Colonic mucosa (tissue), 4 donors: ENCODE results near the gene NBAS. TPM values are rescaled to one million over a fixed set of nuclear protein-coding genes. Genes with fewer than 3 reads are reported as not detected.

Experiments
- DNase-seq: peaks from one replicate; pipeline ENCODE4 v3.0.0-alpha.2; 2020
- H3K27ac ChIP-seq: fragments of 200-600 bp; one replicate; pipeline ENCODE4 v1.8.0; 2021
- H3K27me3 ChIP-seq: fragments of 200-600 bp; one replicate; pipeline ENCODE4 v1.8.0; 2021
- H3K36me3 ChIP-seq: fragments of 200-600 bp; one replicate; pipeline ENCODE4 v1.8.0; 2021
- H3K4me1 ChIP-seq: fragments of 200-600 bp; one replicate; pipeline ENCODE4 v1.8.0; 2021; ENCODE audit warnings: mild to moderate bottlenecking
- H3K4me3 ChIP-seq: fragments of 200-600 bp; one replicate; pipeline ENCODE4 v1.8.0; 2021
- H3K9ac ChIP-seq, 2 donors: one replicate each; pipeline ENCODE4 v1.7.0; 2013; ENCODE audit warnings: control low read depth in 2 of 2, low read depth in 2 of 2, low read length in 2 of 2
- H3K9me3 ChIP-seq: fragments of 200-600 bp; one replicate; pipeline ENCODE4 v1.8.0; 2021
- CTCF ChIP-seq: fragments of 200-600 bp; IDR thresholded peaks from one replicate; pipeline ENCODE4 v1.8.0; 2022; ENCODE audit warnings: antibody characterized with exemption, mild to moderate bottlenecking
- intact Hi-C: fragments of 100-400 bp; cut with DNase I; formaldehyde crosslinking; loops from one replicate; pipeline ENCODE4 v1.14.1; 2022
- total RNA-seq, 2 donors: library from RNA; stranded (reverse); fragmentation: NEBNext Ultra II Directional in 1 of 2; extraction: Animal tissue kit (Norgen Biotek cat#: 25700) in 1 of 2; gene quantifications; one replicate each; pipeline ENCODE4 v1.2.1, GENCODE V29; 2021
- donor health status: healthy.
- donor health status: DM: no; HTN: no; CAD: no.
- donor health status: DM: no; HTN: no; CAD: no.

NBAS gene
- total RNA-seq, 2 donors from 2014 or later = 34.4 to 38.9 TPM

- Histone ChIP-seq H3K27ac (no peak overlapping the region), H3K9ac (no peak overlapping the region), H3K27me3 (no peaks in the 10 kb centered on the region), H3K4me1 (no peaks in the 10 kb centered on the region), H3K36me3 (no peaks in the 10 kb centered on the region), H3K4me3 (no peak overlapping the region), H3K9me3 (no peaks in the 10 kb centered on the region)
- TF ChIP-seq CTCF = no peak
- DNase-seq = no peak
- intact Hi-C loops = no loop called here
Observed at GRCh38 chr2:15170070-15170775, 390.9 kb downstream of the NBAS start.

- H3K9me3 ChIP-seq = no peaks in the 10 kb centered on the region
- H3K27ac ChIP-seq = no peak overlapping the region
- H3K27me3 ChIP-seq = no peaks in the 10 kb centered on the region
- no peaks in the 10 kb centered on the region for H3K4me1 ChIP-seq
- DNase-seq = no peak
- H3K9ac ChIP-seq = no peak overlapping the region
- H3K36me3 ChIP-seq = no peaks in the 10 kb centered on the region
- no peak for TF ChIP-seq CTCF
- intact Hi-C loops = no loop called here
- no peak overlapping the region for H3K4me3 ChIP-seq
Observed at GRCh38 chr2:15169326-15170069, 391.6 kb downstream of the NBAS start.

- Histone ChIP-seq H3K4me1 (no peaks in the 10 kb centered on the region), H3K36me3 (no peaks in the 10 kb centered on the region), H3K27me3 (no peaks in the 10 kb centered on the region), H3K4me3 (no peak overlapping the region), H3K9ac (no peak overlapping the region), H3K9me3 (no peaks in the 10 kb centered on the region), H3K27ac (no peak overlapping the region)
- DNase-seq = no peak
- no peak for TF ChIP-seq CTCF
- intact Hi-C loops = no loop called here
Observed at GRCh38 chr2:15168116-15168515, 393.0 kb downstream of the NBAS start.

GRCh38 chr2:15166878-15167277 is 394.3 kb downstream of the NBAS start:
- Histone ChIP-seq H3K9ac (no peak overlapping the region), H3K4me1 (no peaks in the 10 kb centered on the region), H3K36me3 (no peaks in the 10 kb centered on the region), H3K27ac (no peak overlapping the region), H3K4me3 (no peak overlapping the region), H3K27me3 (no peaks in the 10 kb centered on the region), H3K9me3 (no peaks in the 10 kb centered on the region)
- TF ChIP-seq CTCF = no peak
- DNase-seq = no peak
- intact Hi-C loops = no loop called here

- intact Hi-C loops = no loop called here
- no peaks in the 10 kb centered on the region for H3K27me3 ChIP-seq
- DNase-seq = no peak
- no peak for TF ChIP-seq CTCF
- H3K36me3 ChIP-seq = no peaks in the 10 kb centered on the region
- H3K4me1 ChIP-seq = no peaks in the 10 kb centered on the region
- no peak overlapping the region for H3K4me3 ChIP-seq
- no peaks in the 10 kb centered on the region for H3K9me3 ChIP-seq
- H3K9ac ChIP-seq = no peak overlapping the region
- H3K27ac ChIP-seq = no peak overlapping the region
Observed at GRCh38 chr2:15163326-15163725, 397.8 kb downstream of the NBAS start.
